Measurements from ENCODE around the gene SLC1A4.

The SLC1A4 gene

DNA sequence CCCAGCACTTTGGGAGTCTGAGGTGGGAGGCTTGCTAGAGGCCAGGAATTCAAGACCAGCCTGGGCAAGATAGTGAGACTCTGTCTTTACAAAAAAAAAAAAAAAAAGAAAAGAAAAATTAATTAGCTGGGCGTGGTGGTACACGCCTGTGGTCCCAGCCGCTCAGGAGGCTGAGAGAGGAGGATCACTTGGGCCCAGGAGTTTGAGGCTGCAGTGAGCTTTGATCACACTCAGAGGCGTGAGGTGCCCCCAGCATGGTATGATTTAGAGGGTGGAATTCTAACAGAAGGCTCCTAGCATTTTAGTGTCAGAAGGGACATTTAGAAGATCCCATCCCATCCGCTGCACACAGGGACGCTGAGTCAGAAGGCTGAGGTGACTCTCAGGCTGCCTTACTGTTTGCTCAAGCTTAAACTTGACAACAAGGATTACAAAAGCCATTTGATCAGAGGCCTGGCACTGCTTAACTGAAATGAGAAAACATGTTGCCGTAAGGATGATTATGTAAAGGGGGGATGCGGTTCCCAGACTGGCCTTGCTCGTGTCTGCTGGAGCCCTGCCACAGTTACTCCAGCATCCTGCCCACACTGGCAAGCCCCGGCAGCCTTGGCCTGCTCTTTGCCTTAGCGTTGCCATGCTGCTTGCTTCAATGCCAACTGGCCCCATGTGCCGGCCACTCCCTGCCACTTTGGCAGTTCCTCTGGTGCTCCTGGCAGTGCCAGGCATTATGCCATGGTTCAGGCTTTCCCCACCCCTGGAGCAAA lies 45.6 kb upstream of the SLC1A4 start:
- no peak overlapping the region for H3K18ac ChIP-seq (ENCODE audit: low read length)
- WGBS, 2 donors (ENCODE audit: extremely low coverage in 2 of 2, insufficient read length in 2 of 2, insufficient replicate concordance in 1 of 2) = no CpG with 5 or more reads among the region's 12 CpGs
- H3K4ac ChIP-seq (ENCODE audit: low read length) = no peak overlapping the region
- H3K4me3 ChIP-seq (ENCODE audit: low read length in 2 of 2) = no peak overlapping the region
- H3K27ac ChIP-seq (replicated peaks; ENCODE audit: low read length) = no peak overlapping the region
- H3K4me2 ChIP-seq (ENCODE audit: insufficient read depth, low read length, poor library complexity, severe bottlenecking) = no peak overlapping the region
- H3K23ac ChIP-seq (ENCODE audit: low read depth, low read length, poor library complexity) = no peak overlapping the region
- H3K27me3 ChIP-seq (ENCODE audit: control insufficient read depth in 3 of 3, insufficient read depth in 3 of 3, low read depth in 1 of 3, low read length in 3 of 3) = peaks cover 0 to 26% (median 0%) of the 10 kb centered on the region in 3 experiments
- H3K9ac ChIP-seq (ENCODE audit: low read depth, low read length, poor library complexity) = peak overlapping the region; percentile 15
- no peak overlapping the region for H2BK15ac ChIP-seq (ENCODE audit: low read length)
- no peak overlapping the region for H4K91ac ChIP-seq (ENCODE audit: low read depth, low read length, poor library complexity)
- H2BK120ac ChIP-seq (ENCODE audit: low read depth, low read length) = no peak overlapping the region
- no peak overlapping the region for H2BK12ac ChIP-seq (ENCODE audit: low read length)
- H2AFZ ChIP-seq (ENCODE audit: low read length) = no peak overlapping the region
- no peaks in the 10 kb centered on the region for H3K4me1 ChIP-seq (ENCODE audit: control insufficient read depth in 2 of 2, insufficient read depth in 1 of 2, low read depth in 1 of 2, low read length in 2 of 2)
- H3K9me3 ChIP-seq (replicated peaks in 1 of 2; ENCODE audit: control insufficient read depth in 2 of 2, insufficient read depth in 1 of 2, low read depth in 1 of 2, low read length in 2 of 2) = no peaks in the 10 kb centered on the region
- no peak overlapping the region for H2BK5ac ChIP-seq (ENCODE audit: low read length)
- H4K8ac ChIP-seq (ENCODE audit: low read depth, low read length) = peak overlapping the region; percentile 58
- no peak overlapping the region for H2AK5ac ChIP-seq (ENCODE audit: low read depth, low read length)
- no peak for DNase-seq (ENCODE audit: low spot score)
- H3K36me3 ChIP-seq (replicated peaks in 1 of 2; ENCODE audit: control insufficient read depth in 2 of 2, insufficient read depth in 2 of 2, low read length in 2 of 2) = no peaks in the 10 kb centered on the region
- H3K14ac ChIP-seq (ENCODE audit: low read length) = peak overlapping the region; percentile 4
- H3K79me1 ChIP-seq (ENCODE audit: low read depth, low read length) = no peaks in the 10 kb centered on the region

DNA sequence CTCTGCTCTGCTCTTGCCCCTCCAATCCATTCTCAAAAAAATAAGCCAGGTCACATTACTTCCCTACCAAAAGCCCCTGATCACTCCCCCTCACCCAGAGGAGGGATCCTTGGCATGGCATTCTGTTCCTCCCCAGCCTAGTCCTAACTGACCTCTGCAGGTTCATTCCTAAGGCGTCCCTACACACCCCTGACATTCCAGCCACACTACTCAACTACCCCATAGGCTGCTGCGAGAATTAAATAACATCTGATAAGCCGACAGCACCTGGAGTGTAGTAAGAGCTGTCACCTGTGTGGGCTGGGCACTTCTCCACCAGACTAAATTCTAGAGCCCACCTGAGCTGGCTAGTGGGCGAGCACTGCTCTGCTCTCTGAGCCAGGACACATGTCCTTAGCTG lies 44.7 kb upstream of the SLC1A4 start:
- Histone ChIP-seq H3K4ac (ENCODE audit: low read length) (no peak overlapping the region), H3K27ac (replicated peaks; ENCODE audit: low read length) (no peak overlapping the region), H3K9ac (ENCODE audit: low read depth, low read length, poor library complexity) (no peak overlapping the region), H3K4me1 (ENCODE audit: control insufficient read depth in 2 of 2, insufficient read depth in 1 of 2, low read depth in 1 of 2, low read length in 2 of 2) (no peaks in the 10 kb centered on the region), H3K9me3 (replicated peaks in 1 of 2; ENCODE audit: control insufficient read depth in 2 of 2, insufficient read depth in 1 of 2, low read depth in 1 of 2, low read length in 2 of 2) (no peaks in the 10 kb centered on the region), H3K36me3 (replicated peaks in 1 of 2; ENCODE audit: control insufficient read depth in 2 of 2, insufficient read depth in 2 of 2, low read length in 2 of 2) (no peaks in the 10 kb centered on the region), H3K79me1 (ENCODE audit: low read depth, low read length) (no peaks in the 10 kb centered on the region), H3K4me3 (ENCODE audit: low read length in 2 of 2) (no peak overlapping the region), H3K14ac (ENCODE audit: low read length) (no peak overlapping the region), H4K8ac (ENCODE audit: low read depth, low read length) (no peak overlapping the region), H2BK12ac (ENCODE audit: low read length) (no peak overlapping the region), H4K91ac (ENCODE audit: low read depth, low read length, poor library complexity) (no peak overlapping the region), H3K4me2 (ENCODE audit: insufficient read depth, low read length, poor library complexity, severe bottlenecking) (no peak overlapping the region), H2BK5ac (ENCODE audit: low read length) (no peak overlapping the region), H3K23ac (ENCODE audit: low read depth, low read length, poor library complexity) (no peak overlapping the region), H3K18ac (ENCODE audit: low read length) (no peak overlapping the region), H2AFZ (ENCODE audit: low read length) (no peak overlapping the region), H2AK5ac (ENCODE audit: low read depth, low read length) (no peak overlapping the region), H3K27me3 (ENCODE audit: control insufficient read depth in 3 of 3, insufficient read depth in 3 of 3, low read depth in 1 of 3, low read length in 3 of 3) (peaks cover 0 to 22% (median 0%) of the 10 kb centered on the region in 3 experiments), H2BK15ac (ENCODE audit: low read length) (no peak overlapping the region), H2BK120ac (ENCODE audit: low read depth, low read length) (no peak overlapping the region)
- WGBS, 2 donors (ENCODE audit: extremely low coverage in 2 of 2, insufficient read length in 2 of 2, insufficient replicate concordance in 1 of 2) = no CpG with 5 or more reads among the region's 4 CpGs
- no peak for DNase-seq (ENCODE audit: low spot score)

DNA sequence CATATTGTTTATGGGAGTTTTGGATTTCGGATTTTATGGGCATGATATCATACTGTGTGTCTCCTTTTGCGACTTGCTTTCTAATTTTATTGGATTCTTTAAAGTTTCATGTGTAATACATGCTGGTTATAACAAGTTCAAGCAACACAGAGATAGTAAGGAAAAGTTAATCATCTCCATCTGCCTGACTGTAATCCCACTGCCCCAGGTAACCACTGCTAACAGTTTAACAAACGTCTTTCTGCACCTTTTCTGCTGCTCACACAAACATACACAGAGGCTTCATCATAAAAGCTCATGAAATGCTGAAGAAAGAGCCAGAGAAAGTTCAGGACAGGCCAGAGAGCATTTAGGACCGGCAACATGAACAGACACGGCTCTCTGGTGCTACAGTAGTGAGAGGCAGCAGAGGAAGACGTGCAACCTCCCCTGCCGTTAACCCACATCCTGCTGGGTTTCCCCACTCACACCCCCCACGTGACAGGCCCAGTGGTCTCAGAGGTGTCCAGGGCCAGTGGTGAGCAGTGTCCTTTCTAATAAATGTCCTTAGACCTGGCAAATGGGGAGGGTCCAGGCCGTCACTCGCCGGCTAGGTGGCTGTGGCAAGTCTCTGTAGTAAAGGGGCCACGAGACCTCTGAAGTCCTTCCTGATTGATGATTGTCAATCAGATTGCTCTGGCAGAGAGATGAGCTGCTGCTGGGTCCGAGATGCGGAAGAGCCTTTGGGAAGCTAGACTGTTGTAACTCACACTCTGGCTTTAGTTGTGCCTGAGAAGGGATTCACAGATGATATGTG lies 43.0 kb upstream of the SLC1A4 start:
- Histone ChIP-seq H2BK5ac (ENCODE audit: low read length) (no peak overlapping the region), H2BK15ac (ENCODE audit: low read length) (no peak overlapping the region), H3K9me3 (replicated peaks in 1 of 2; ENCODE audit: control insufficient read depth in 2 of 2, insufficient read depth in 1 of 2, low read depth in 1 of 2, low read length in 2 of 2) (no peaks in the 10 kb centered on the region), H3K27me3 (ENCODE audit: control insufficient read depth in 3 of 3, insufficient read depth in 3 of 3, low read depth in 1 of 3, low read length in 3 of 3) (peaks cover 0 to 22% (median 0%) of the 10 kb centered on the region in 3 experiments), H3K9ac (ENCODE audit: low read depth, low read length, poor library complexity) (no peak overlapping the region), H3K79me1 (ENCODE audit: low read depth, low read length) (no peaks in the 10 kb centered on the region), H3K14ac (ENCODE audit: low read length) (no peak overlapping the region), H3K36me3 (replicated peaks in 1 of 2; ENCODE audit: control insufficient read depth in 2 of 2, insufficient read depth in 2 of 2, low read length in 2 of 2) (no peaks in the 10 kb centered on the region), H2BK12ac (ENCODE audit: low read length) (no peak overlapping the region), H2AK5ac (ENCODE audit: low read depth, low read length) (no peak overlapping the region), H2AFZ (ENCODE audit: low read length) (peak overlapping the region; percentile 51), H3K27ac (replicated peaks; ENCODE audit: low read length) (no peak overlapping the region), H3K23ac (ENCODE audit: low read depth, low read length, poor library complexity) (no peak overlapping the region), H3K4ac (ENCODE audit: low read length) (no peak overlapping the region), H3K18ac (ENCODE audit: low read length) (no peak overlapping the region), H3K4me3 (ENCODE audit: low read length in 2 of 2) (no peak overlapping the region), H3K4me2 (ENCODE audit: insufficient read depth, low read length, poor library complexity, severe bottlenecking) (no peak overlapping the region), H4K91ac (ENCODE audit: low read depth, low read length, poor library complexity) (no peak overlapping the region), H4K8ac (ENCODE audit: low read depth, low read length) (no peak overlapping the region), H3K4me1 (ENCODE audit: control insufficient read depth in 2 of 2, insufficient read depth in 1 of 2, low read depth in 1 of 2, low read length in 2 of 2) (no peaks in the 10 kb centered on the region), H2BK120ac (ENCODE audit: low read depth, low read length) (no peak overlapping the region)
- WGBS, 2 donors (ENCODE audit: extremely low coverage in 2 of 2, insufficient read length in 2 of 2, insufficient replicate concordance in 1 of 2) = no CpG with 5 or more reads among the region's 14 CpGs
- no peak for DNase-seq (ENCODE audit: low spot score)

DNA sequence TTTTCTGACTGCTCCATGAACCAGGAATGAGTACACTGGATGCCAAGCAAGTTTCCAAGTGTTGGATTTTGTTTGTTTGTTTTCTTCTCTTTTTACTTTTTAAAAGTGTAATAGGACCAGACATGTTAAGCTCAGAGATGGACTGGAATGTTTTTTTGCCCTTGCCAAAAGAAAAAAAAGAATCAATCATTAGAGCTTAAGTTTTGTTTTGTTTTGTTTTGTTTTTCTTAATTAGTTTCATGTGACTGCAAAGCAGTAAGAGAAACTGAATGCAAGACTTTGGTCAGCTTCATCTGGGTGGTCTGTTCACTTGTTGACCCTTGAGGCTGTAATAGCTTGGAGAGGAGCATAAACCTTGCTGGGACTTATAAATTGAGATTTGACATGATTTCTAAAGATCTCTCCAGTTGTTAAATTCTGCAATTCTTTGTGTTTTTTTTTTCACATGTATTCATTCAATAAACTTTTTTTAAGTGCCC lies 42.4 kb upstream of the SLC1A4 start:
- Histone ChIP-seq H3K14ac (ENCODE audit: low read length) (no peak overlapping the region), H3K27ac (replicated peaks; ENCODE audit: low read length) (no peak overlapping the region), H2BK15ac (ENCODE audit: low read length) (no peak overlapping the region), H3K18ac (ENCODE audit: low read length) (no peak overlapping the region), H2AFZ (ENCODE audit: low read length) (no peak overlapping the region), H3K4me3 (ENCODE audit: low read length in 2 of 2) (no peak overlapping the region), H3K36me3 (replicated peaks in 1 of 2; ENCODE audit: control insufficient read depth in 2 of 2, insufficient read depth in 2 of 2, low read length in 2 of 2) (no peaks in the 10 kb centered on the region), H3K9ac (ENCODE audit: low read depth, low read length, poor library complexity) (no peak overlapping the region), H3K4me2 (ENCODE audit: insufficient read depth, low read length, poor library complexity, severe bottlenecking) (no peak overlapping the region), H2AK5ac (ENCODE audit: low read depth, low read length) (no peak overlapping the region), H3K27me3 (ENCODE audit: control insufficient read depth in 3 of 3, insufficient read depth in 3 of 3, low read depth in 1 of 3, low read length in 3 of 3) (peaks cover 0 to 20% (median 0%) of the 10 kb centered on the region in 3 experiments), H2BK5ac (ENCODE audit: low read length) (no peak overlapping the region), H3K9me3 (replicated peaks in 1 of 2; ENCODE audit: control insufficient read depth in 2 of 2, insufficient read depth in 1 of 2, low read depth in 1 of 2, low read length in 2 of 2) (no peaks in the 10 kb centered on the region), H3K79me1 (ENCODE audit: low read depth, low read length) (no peaks in the 10 kb centered on the region), H4K91ac (ENCODE audit: low read depth, low read length, poor library complexity) (no peak overlapping the region), H3K23ac (ENCODE audit: low read depth, low read length, poor library complexity) (no peak overlapping the region), H2BK120ac (ENCODE audit: low read depth, low read length) (no peak overlapping the region), H4K8ac (ENCODE audit: low read depth, low read length) (no peak overlapping the region), H2BK12ac (ENCODE audit: low read length) (no peak overlapping the region), H3K4ac (ENCODE audit: low read length) (no peak overlapping the region), H3K4me1 (ENCODE audit: control insufficient read depth in 2 of 2, insufficient read depth in 1 of 2, low read depth in 1 of 2, low read length in 2 of 2) (no peaks in the 10 kb centered on the region)
- DNase-seq (ENCODE audit: low spot score) = no peak
